Lower lobe of right lung (tissue), 2 donors: ENCODE measurements around the gene SGCA. TPM values are rescaled to one million over a fixed set of nuclear protein-coding genes. Genes with fewer than 3 reads are reported as not detected.
A peak's percentile ranks its signal among the peaks of the same experiment; 100 is the strongest.

Experiments
- ATAC-seq, 2 donors: fragments of 200-7000 bp; cut with Tn5 transposase; one replicate each; pipeline ENCODE4 v1.9.1; 2020 to 2022; ENCODE audit warnings: mild to moderate bottlenecking in 2 of 2, moderate library complexity in 2 of 2
- DNase-seq: peaks from one replicate; pipeline ENCODE4 v3.0.0-alpha.2; 2020
- H3K27ac ChIP-seq: fragments of 200-600 bp; one replicate; pipeline ENCODE4 v1.8.0; 2022
- H3K27me3 ChIP-seq: fragments of 200-600 bp; one replicate; pipeline ENCODE4 v1.8.0; 2022; ENCODE audit warnings: low read depth
- H3K36me3 ChIP-seq: fragments of 200-600 bp; one replicate; pipeline ENCODE4 v1.8.0; 2022; ENCODE audit warnings: mild to moderate bottlenecking
- H3K4me1 ChIP-seq: fragments of 200-600 bp; one replicate; pipeline ENCODE4 v1.8.0; 2022
- H3K4me3 ChIP-seq: fragments of 200-600 bp; one replicate; pipeline ENCODE4 v1.8.0; 2022; ENCODE audit warnings: mild to moderate bottlenecking
- H3K9me3 ChIP-seq: fragments of 200-600 bp; one replicate; pipeline ENCODE4 v1.8.0; 2022
- CTCF ChIP-seq: fragments of 200-600 bp; IDR thresholded peaks from one replicate; pipeline ENCODE4 v1.8.0; 2022; ENCODE audit warnings: antibody characterized with exemption, mild to moderate bottlenecking
- intact Hi-C: fragments of 100-400 bp; cut with DNase I; formaldehyde crosslinking; loops from one replicate; pipeline ENCODE4 v1.11.0; 2022
- total RNA-seq: library from RNA; stranded (reverse); fragmentation: NEBNext Ultra II Directional; extraction: Animal tissue kit (Norgen Biotek cat#: 25700); gene quantifications from one replicate; pipeline ENCODE4 v1.2.1, GENCODE V29; 2021
- donor health status: DM: no; HTN: yes; CAD: no; lungs with severe emphysema.

Gene SGCA
- total RNA-seq, 1 donor from 2014 or later, result 9.1 TPM

GRCh38 chr17:50132104-50132794 is 33.6 kb upstream of the SGCA start:
- ATAC-seq (no peak), DNase-seq (no peak)
- no peak for TF ChIP-seq CTCF
- H3K9me3 ChIP-seq, result no peaks in the 10 kb centered on the region
- H3K27me3 ChIP-seq, result peaks cover 18% of the 10 kb centered on the region
- intact Hi-C loops, result no loop called here
- no peak overlapping the region for H3K27ac ChIP-seq
- H3K4me3 ChIP-seq, result no peak overlapping the region
- peaks cover 42% of the 10 kb centered on the region for H3K4me1 ChIP-seq
- peaks cover 32% of the 10 kb centered on the region for H3K36me3 ChIP-seq

- peaks cover 33% of the 10 kb centered on the region for H3K4me1 ChIP-seq
- ATAC-seq (peak; percentile 25 to 45), DNase-seq (no peak)
- TF ChIP-seq CTCF, result no peak
- no peaks in the 10 kb centered on the region for H3K9me3 ChIP-seq
- peaks cover 18% of the 10 kb centered on the region for H3K27me3 ChIP-seq
- H3K27ac ChIP-seq, result no peak overlapping the region
- no peak overlapping the region for H3K4me3 ChIP-seq
- intact Hi-C loops, result no loop called here
- H3K36me3 ChIP-seq, result peaks cover 40% of the 10 kb centered on the region
Measured at GRCh38 chr17:50133028-50133768, 32.6 kb upstream of the SGCA start.

- ATAC-seq (no peak), DNase-seq (no peak)
- Histone ChIP-seq H3K4me3 (no peak overlapping the region), H3K27ac (no peak overlapping the region), H3K36me3 (peaks cover 45% of the 10 kb centered on the region), H3K9me3 (no peaks in the 10 kb centered on the region), H3K27me3 (peaks cover 16% of the 10 kb centered on the region), H3K4me1 (peaks cover 30% of the 10 kb centered on the region)
- intact Hi-C loops, result no loop called here
- no peak for TF ChIP-seq CTCF
Measured at GRCh38 chr17:50133769-50134099, 32.1 kb upstream of the SGCA start.

- Histone ChIP-seq H3K4me3 (no peak overlapping the region), H3K27ac (no peak overlapping the region), H3K9me3 (no peaks in the 10 kb centered on the region), H3K27me3 (peaks cover 13% of the 10 kb centered on the region), H3K4me1 (peaks cover 27% of the 10 kb centered on the region), H3K36me3 (peaks cover 52% of the 10 kb centered on the region)
- DNase-seq (no peak), ATAC-seq (no peak)
- TF ChIP-seq CTCF, result no peak
- intact Hi-C loops, result no loop called here
Measured at GRCh38 chr17:50134206-50135110, 31.3 kb upstream of the SGCA start.

GRCh38 chr17:50135316-50136095 is 30.3 kb upstream of the SGCA start:
- no peaks in the 10 kb centered on the region for H3K9me3 ChIP-seq
- H3K4me3 ChIP-seq, result no peak overlapping the region
- ATAC-seq, result no peak
- intact Hi-C loops, result no loop called here
- DNase-seq, result no peak
- H3K27me3 ChIP-seq, result peaks cover 5% of the 10 kb centered on the region
- peaks cover 28% of the 10 kb centered on the region for H3K4me1 ChIP-seq
- H3K27ac ChIP-seq, result no peak overlapping the region
- H3K36me3 ChIP-seq, result peaks cover 61% of the 10 kb centered on the region
- TF ChIP-seq CTCF, result no peak
